ENCODE measurements around the gene SLC6A4.

DNA sequence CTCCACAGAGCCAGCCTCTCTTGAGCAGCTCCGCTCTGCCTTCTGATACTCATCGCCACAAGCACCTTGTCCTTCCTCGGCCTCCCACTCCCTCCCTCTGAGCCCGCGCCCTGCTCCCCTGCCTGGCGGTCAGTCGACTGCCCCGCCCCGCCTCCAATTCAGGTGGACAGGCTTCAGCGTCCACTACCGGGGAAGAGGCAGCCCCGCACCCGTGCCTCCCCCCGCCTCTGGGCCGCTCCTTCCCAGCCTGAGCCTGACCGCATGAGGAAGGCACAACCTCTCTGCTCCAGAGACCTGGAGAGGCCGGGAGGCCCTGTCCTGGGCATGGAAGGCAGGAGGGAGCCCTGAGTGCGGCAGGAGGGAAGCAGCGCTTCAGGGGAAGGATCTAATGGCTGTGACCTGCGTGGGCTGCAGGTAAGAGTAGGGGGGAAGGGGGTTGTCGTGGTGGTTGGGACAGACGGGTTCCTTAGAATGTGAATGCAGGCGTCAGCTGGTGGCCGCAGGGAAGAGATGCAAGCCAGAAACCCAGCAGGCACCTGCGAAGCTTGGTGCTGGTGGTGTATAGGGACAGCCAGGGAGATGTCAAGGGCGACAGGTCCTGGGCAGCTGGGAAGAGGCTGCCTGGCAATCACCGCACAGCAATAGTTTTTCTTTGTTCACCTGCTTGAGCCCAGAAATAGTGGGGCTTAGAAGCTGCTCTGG lies 3.0 kb upstream of the SLC6A4 start:
- no peak for TF ChIP-seq EZH2 (IDR thresholded peaks at IDR 0.05; ENCODE audit: borderline replicate concordance, low read depth, low read length, poor library complexity, severe bottlenecking)
- TF ChIP-seq, protein P1, sequence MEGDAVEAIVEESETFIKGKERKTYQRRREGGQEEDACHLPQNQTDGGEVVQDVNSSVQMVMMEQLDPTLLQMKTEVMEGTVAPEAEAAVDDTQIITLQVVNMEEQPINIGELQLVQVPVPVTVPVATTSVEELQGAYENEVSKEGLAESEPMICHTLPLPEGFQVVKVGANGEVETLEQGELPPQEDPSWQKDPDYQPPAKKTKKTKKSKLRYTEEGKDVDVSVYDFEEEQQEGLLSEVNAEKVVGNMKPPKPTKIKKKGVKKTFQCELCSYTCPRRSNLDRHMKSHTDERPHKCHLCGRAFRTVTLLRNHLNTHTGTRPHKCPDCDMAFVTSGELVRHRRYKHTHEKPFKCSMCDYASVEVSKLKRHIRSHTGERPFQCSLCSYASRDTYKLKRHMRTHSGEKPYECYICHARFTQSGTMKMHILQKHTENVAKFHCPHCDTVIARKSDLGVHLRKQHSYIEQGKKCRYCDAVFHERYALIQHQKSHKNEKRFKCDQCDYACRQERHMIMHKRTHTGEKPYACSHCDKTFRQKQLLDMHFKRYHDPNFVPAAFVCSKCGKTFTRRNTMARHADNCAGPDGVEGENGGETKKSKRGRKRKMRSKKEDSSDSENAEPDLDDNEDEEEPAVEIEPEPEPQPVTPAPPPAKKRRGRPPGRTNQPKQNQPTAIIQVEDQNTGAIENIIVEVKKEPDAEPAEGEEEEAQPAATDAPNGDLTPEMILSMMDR (conservative IDR thresholded peaks at IDR 0.05; ENCODE audit: low read depth, low read length) = no peak
